Fibroblast of lung (primary cell): ENCODE measurements around the gene BTBD9. TPM values are rescaled to one million over a fixed set of nuclear protein-coding genes. Genes with fewer than 3 reads are reported as not detected.
A peak's percentile ranks its signal among the peaks of the same experiment; 100 is the strongest.
"Not testable (repeated sequence)": the region's sequence is repeated elsewhere in the genome, so short reads cannot be mapped to it uniquely, and the experiment has no call there.

Experiments
- DNase-seq, 2 donors: peaks; one replicate each; pipeline versions ENCODE4 v3.0.0 to v3.0.0-alpha.2; 2010; ENCODE audit warnings: low read depth in 2 of 2
- H2AFZ ChIP-seq: 2 replicates; pipeline ENCODE4 v1.5.1; 2012; ENCODE audit warnings: low read length, control low read depth, inconsistent platforms
- H3K27ac ChIP-seq: 2 replicates; pipeline ENCODE4 v1.5.1; 2011; ENCODE audit warnings: low read length, control low read depth; ENCODE audit not compliant: insufficient read depth
- H3K27me3 ChIP-seq: 2 replicates; pipeline ENCODE4 v1.5.1; 2011; ENCODE audit warnings: mild to moderate bottlenecking, low read length; ENCODE audit not compliant: control insufficient read depth, insufficient read depth
- H3K36me3 ChIP-seq: 2 replicates; pipeline ENCODE4 v1.5.1; 2011; ENCODE audit warnings: low read length; ENCODE audit not compliant: control insufficient read depth, insufficient read depth
- H3K4me1 ChIP-seq: 2 replicates; pipeline ENCODE4 v1.5.1; 2011; ENCODE audit warnings: low read length; ENCODE audit not compliant: control insufficient read depth, insufficient read depth; ENCODE audit errors: extremely low read depth
- H3K4me2 ChIP-seq: 2 replicates; pipeline ENCODE4 v1.5.1; 2011; ENCODE audit warnings: low read length, control low read depth; ENCODE audit not compliant: insufficient read depth; ENCODE audit errors: extremely low read depth
- H3K4me3 ChIP-seq, 4 experiments: fragments of 200-600 bp in 1 of 4; sonication (generic) in 1 of 4; replicated peaks in 1 of 4; 2 replicates each; pipeline ENCODE4 v1.5.1; 2011 to 2016; ENCODE audit warnings: low read length in 4 of 4, low read depth in 3 of 4, mild to moderate bottlenecking in 3 of 4, control low read depth in 2 of 4, inconsistent platforms in 1 of 4, mixed read lengths in 1 of 4; ENCODE audit not compliant: insufficient read depth in 1 of 4; ENCODE audit errors: control extremely low read depth in 1 of 4
- H3K79me2 ChIP-seq: 2 replicates; pipeline ENCODE4 v1.5.1; 2012; ENCODE audit warnings: mild to moderate bottlenecking, low read length, inconsistent platforms; ENCODE audit not compliant: control insufficient read depth, insufficient read depth
- H3K9ac ChIP-seq: 2 replicates; pipeline ENCODE4 v1.5.1; 2011; ENCODE audit warnings: mild to moderate bottlenecking, low read length, control low read depth; ENCODE audit not compliant: insufficient read depth
- H3K9me3 ChIP-seq: 2 replicates; pipeline ENCODE4 v1.5.1; 2012; ENCODE audit warnings: low read depth, low read length; ENCODE audit not compliant: control insufficient read depth, insufficient read depth
- H4K20me1 ChIP-seq: 2 replicates; pipeline ENCODE4 v1.5.1; 2011; ENCODE audit warnings: low read length; ENCODE audit not compliant: control insufficient read depth, insufficient read depth; ENCODE audit errors: extremely low read depth
- EZH2 ChIP-seq: IDR thresholded peaks from 2 replicates; pipeline ENCODE4 v1.5.1; 2012; ENCODE audit warnings: low read length, control low read depth, mild to moderate bottlenecking; ENCODE audit errors: missing control alignments
- polyA plus RNA-seq, 2 donors: library from polyadenylated mRNA; depleted of rRNA in 1 of 2; stranded (reverse) in 1 of 2; unstranded in 1 of 2; fragments of >200 nt; gene quantifications; 2 replicates each; pipeline ENCODE4 v1.2.1, GENCODE V29; 2011 to 2012; ENCODE audit warnings: missing spikeins in 1 of 2
- total RNA-seq: library from RNA; depleted of rRNA; stranded (reverse); fragments of >200 nt; gene quantifications from 2 replicates; pipeline ENCODE4 v1.2.1, GENCODE V29; 2014
- TF ChIP-seq, protein P1 (sequence below), 2 donors: IDR thresholded peaks in 1 of 2; conservative IDR thresholded peaks in 1 of 2; 1 replicate in 1 of 2; 2 replicates in 1 of 2; pipeline ENCODE4 v1.5.1; 2011 to 2012; ENCODE audit warnings: low read length in 2 of 2, control low read depth in 1 of 2, inconsistent platforms in 1 of 2, low read depth in 1 of 2, mild to moderate bottlenecking in 1 of 2

The BTBD9 gene
- total and polyA plus RNA-seq, 2 donors (not counting 1 experiment from before 2014, with no cell fraction given) = 7.7 to 13.4 TPM

DNA sequence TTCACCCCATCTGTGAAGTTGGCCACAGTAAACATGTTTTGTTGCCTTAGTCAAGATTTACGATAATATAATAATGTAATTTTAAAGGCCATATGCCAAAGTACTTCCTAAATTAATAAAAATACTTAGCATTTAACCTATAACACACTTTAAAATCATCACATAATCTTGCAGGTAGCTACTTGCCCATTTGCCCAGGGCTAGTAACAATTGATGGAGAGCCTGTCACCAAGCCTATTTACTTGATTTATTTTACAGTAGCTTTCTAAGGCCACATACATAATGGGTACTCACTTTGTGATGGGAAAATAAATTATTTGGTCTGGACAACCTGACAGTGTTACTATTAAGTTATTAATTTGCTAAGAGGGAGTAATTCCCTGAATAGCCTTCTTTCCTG is 14.5 kb downstream of the BTBD9 start:
- H3K27ac ChIP-seq = no peak overlapping the region
- H3K9me3 ChIP-seq = no peaks in the 10 kb centered on the region
- H4K20me1 ChIP-seq = no peaks in the 10 kb centered on the region
- H3K9ac ChIP-seq = no peak overlapping the region
- H3K27me3 ChIP-seq = no peaks in the 10 kb centered on the region
- DNase-seq = no peak
- no peak overlapping the region for H3K4me3 ChIP-seq
- no peaks in the 10 kb centered on the region for H3K4me1 ChIP-seq
- no peaks in the 10 kb centered on the region for H3K79me2 ChIP-seq
- H3K4me2 ChIP-seq = no peak overlapping the region
- TF ChIP-seq, protein P1, sequence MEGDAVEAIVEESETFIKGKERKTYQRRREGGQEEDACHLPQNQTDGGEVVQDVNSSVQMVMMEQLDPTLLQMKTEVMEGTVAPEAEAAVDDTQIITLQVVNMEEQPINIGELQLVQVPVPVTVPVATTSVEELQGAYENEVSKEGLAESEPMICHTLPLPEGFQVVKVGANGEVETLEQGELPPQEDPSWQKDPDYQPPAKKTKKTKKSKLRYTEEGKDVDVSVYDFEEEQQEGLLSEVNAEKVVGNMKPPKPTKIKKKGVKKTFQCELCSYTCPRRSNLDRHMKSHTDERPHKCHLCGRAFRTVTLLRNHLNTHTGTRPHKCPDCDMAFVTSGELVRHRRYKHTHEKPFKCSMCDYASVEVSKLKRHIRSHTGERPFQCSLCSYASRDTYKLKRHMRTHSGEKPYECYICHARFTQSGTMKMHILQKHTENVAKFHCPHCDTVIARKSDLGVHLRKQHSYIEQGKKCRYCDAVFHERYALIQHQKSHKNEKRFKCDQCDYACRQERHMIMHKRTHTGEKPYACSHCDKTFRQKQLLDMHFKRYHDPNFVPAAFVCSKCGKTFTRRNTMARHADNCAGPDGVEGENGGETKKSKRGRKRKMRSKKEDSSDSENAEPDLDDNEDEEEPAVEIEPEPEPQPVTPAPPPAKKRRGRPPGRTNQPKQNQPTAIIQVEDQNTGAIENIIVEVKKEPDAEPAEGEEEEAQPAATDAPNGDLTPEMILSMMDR (conservative IDR thresholded peaks at IDR 0.05 in 1 of 2, IDR thresholded peaks at IDR 0.05 in 1 of 2; ENCODE audit: low read depth in 1 of 2, low read length in 2 of 2) = no peak
- no peak for TF ChIP-seq EZH2
- no peak overlapping the region for H2AFZ ChIP-seq
- no peaks in the 10 kb centered on the region for H3K36me3 ChIP-seq

DNA sequence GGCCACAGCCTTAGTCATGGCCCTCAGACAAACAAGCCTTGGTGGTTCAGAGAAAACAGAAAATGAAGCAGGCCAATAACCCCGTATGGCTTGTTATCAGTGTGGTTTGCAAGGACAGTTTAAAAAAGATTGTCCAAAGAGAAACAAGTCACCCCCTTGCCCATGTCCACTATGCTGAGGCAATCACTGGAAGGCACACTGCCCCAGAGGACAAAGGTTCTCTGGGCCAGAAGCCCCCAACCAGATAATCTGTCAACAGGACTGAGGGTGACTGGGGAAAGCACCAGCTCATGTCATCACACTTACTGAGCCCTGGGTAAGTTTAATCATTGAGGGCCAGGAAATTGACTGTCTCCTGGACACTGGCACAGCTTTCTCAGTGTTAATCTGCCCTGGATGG is 20.4 kb downstream of the BTBD9 start:
- not testable (repeated sequence) for H3K4me2 ChIP-seq, H3K27ac ChIP-seq, H3K4me1 ChIP-seq, H3K9ac ChIP-seq, H4K20me1 ChIP-seq, H3K27me3 ChIP-seq, H2AFZ ChIP-seq, H3K4me3 ChIP-seq, DNase-seq, H3K36me3 ChIP-seq, H3K79me2 ChIP-seq, H3K9me3 ChIP-seq

DNA sequence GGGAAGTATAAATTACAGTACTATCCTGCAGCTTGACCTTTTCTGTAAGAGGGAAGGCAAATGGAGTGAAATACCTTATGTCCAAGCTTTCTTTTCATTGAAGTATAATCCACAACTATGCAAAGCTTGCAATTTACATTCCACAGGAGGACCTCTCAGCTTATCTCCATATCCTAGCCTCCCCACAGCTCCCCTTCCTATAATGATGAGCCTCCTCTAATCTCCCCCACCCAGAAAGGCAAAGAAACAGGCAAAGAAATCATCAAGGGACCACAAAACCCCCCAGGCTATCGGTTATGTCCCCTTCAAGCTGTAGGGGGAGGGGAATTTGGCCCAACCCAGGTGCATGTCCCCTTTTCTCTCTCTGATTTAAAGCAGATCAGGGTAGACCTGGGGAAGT is 21.4 kb downstream of the BTBD9 start:
- H2AFZ ChIP-seq, H3K4me2 ChIP-seq, H3K9ac ChIP-seq, H4K20me1 ChIP-seq, H3K79me2 ChIP-seq, H3K36me3 ChIP-seq, H3K9me3 ChIP-seq, H3K4me1 ChIP-seq, H3K4me3 ChIP-seq, H3K27ac ChIP-seq, H3K27me3 ChIP-seq: not testable (repeated sequence)
- DNase-seq = peak in 1 of 2 donors; percentile 66

DNA sequence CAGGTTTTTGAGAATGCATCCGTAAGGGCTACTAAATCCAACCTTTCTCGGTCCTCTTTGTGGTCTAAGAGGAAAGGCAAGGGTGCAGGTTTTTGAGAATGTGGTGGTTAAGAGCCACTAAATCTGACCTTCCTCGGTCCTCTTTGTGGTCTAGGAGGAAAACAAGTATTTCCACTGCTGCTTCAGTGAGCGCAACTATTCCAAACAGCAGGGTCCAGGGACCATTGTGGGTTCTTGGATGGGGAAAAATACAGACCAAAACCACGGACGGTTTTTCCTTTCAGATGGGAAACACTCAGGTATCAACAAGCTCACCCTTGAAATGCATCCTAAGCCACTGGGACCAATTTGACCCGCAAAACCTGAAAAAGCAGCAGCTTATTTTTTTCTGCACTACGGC is 21.9 kb downstream of the BTBD9 start:
- peak in 1 of 2 donors; percentile 44 for DNase-seq
- H3K79me2 ChIP-seq = no peaks in the 10 kb centered on the region
- no peaks in the 10 kb centered on the region for H3K4me1 ChIP-seq
- no peak overlapping the region for H3K9ac ChIP-seq
- TF ChIP-seq EZH2 = no peak
- TF ChIP-seq, protein P1 (conservative IDR thresholded peaks at IDR 0.05 in 1 of 2, IDR thresholded peaks at IDR 0.05 in 1 of 2; ENCODE audit: low read depth in 1 of 2, low read length in 2 of 2) = no peak
- no peaks in the 10 kb centered on the region for H3K27me3 ChIP-seq
- no peak overlapping the region for H3K4me2 ChIP-seq
- H3K36me3 ChIP-seq = no peaks in the 10 kb centered on the region
- H4K20me1 ChIP-seq = no peaks in the 10 kb centered on the region
- H3K4me3 ChIP-seq = no peak overlapping the region
- no peak overlapping the region for H2AFZ ChIP-seq
- no peak overlapping the region for H3K27ac ChIP-seq
- no peaks in the 10 kb centered on the region for H3K9me3 ChIP-seq
